Effector memory CD4-positive, alpha-beta T cell (primary cell): Measurements from ENCODE around the gene PTPRO.

Experiments used
- DNase-seq, 3 donors: peaks; one replicate each; pipeline ENCODE4 v3.0.0-alpha.2; 2020
- H3K27ac ChIP-seq: 2 replicates; pipeline ENCODE4 v1.7.0; 2013; ENCODE audit warnings: mild to moderate bottlenecking, low read length, moderate library complexity; ENCODE audit not compliant: insufficient read depth, poor library complexity, severe bottlenecking
- H3K27me3 ChIP-seq: replicated peaks from 2 replicates; pipeline ENCODE4 v1.7.0; 2013; ENCODE audit warnings: mild to moderate bottlenecking, low read length; ENCODE audit not compliant: insufficient read depth, control insufficient read depth, poor library complexity, severe bottlenecking
- H3K36me3 ChIP-seq: 2 replicates; pipeline ENCODE4 v1.7.0; 2013; ENCODE audit warnings: mild to moderate bottlenecking, low read length, moderate library complexity; ENCODE audit not compliant: control insufficient read depth, insufficient read depth
- H3K4me1 ChIP-seq: 2 replicates; pipeline ENCODE4 v1.7.0; 2013; ENCODE audit warnings: low read length, mild to moderate bottlenecking; ENCODE audit not compliant: control insufficient read depth, insufficient read depth, poor library complexity, severe bottlenecking
- H3K4me3 ChIP-seq: 2 replicates; pipeline ENCODE4 v1.7.0; 2013; ENCODE audit warnings: low read length, low read depth, mild to moderate bottlenecking; ENCODE audit not compliant: insufficient read depth, poor library complexity, severe bottlenecking
- H3K9me3 ChIP-seq: 2 replicates; pipeline ENCODE4 v1.7.0; 2013; ENCODE audit warnings: mild to moderate bottlenecking, low read length, moderate library complexity; ENCODE audit not compliant: control insufficient read depth

PTPRO gene

DNA sequence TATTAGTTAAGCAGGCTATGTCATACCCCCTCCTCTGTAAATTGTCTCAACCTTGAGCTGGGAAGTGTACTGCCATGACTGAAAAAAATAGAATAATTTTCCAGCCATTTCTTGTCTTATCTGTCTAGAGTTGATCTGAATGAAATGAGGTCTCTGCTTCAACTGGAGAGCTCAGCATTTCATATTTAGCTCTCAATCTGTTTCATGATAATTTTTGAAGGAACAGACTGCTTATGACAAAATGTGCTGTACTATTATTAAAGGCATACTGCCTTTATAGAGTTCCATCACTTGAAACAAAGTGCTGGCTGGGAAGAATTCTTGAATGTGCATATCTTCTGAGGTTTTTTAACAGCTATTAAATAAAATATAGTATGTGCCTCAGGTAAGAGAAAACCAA lies 19.1 kb downstream of the PTPRO start:
- no peak overlapping the region for H3K4me3 ChIP-seq
- H3K4me1 ChIP-seq = no peaks in the 10 kb centered on the region
- H3K27ac ChIP-seq = no peak overlapping the region
- DNase-seq = no peak
- H3K9me3 ChIP-seq = no peaks in the 10 kb centered on the region
- H3K36me3 ChIP-seq = no peaks in the 10 kb centered on the region
- no peaks in the 10 kb centered on the region for H3K27me3 ChIP-seq

GRCh38 chr12:15344561-15344960 lies 22.3 kb downstream of the PTPRO start:
- no peak for DNase-seq
- H3K4me3 ChIP-seq = no peak overlapping the region
- H3K27ac ChIP-seq = no peak overlapping the region
- no peaks in the 10 kb centered on the region for H3K27me3 ChIP-seq
- no peaks in the 10 kb centered on the region for H3K36me3 ChIP-seq
- no peaks in the 10 kb centered on the region for H3K4me1 ChIP-seq
- H3K9me3 ChIP-seq = no peaks in the 10 kb centered on the region

DNA sequence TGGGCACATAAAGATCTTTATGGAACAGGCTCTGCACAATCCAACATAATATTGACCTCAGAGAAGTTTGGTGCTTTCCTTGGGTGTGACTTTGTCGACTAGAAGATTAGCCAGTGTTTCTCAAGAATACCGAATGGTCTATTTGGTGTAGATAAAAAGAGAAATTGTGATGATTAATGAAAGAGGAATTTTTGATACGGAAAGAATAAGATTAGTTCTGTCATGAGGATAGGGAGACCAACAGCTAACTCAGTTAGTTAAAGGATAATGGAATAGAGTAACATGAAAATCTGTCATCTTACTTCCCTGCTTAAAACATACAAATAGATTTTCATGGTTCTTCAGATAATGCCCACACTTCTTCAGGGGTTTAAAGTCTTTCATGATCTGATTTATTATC lies 24.2 kb downstream of the PTPRO start:
- Histone ChIP-seq H3K27me3 (no peaks in the 10 kb centered on the region), H3K4me3 (no peak overlapping the region), H3K4me1 (no peaks in the 10 kb centered on the region), H3K36me3 (no peaks in the 10 kb centered on the region), H3K27ac (no peak overlapping the region), H3K9me3 (no peaks in the 10 kb centered on the region)
- no peak for DNase-seq

GRCh38 chr12:15350643-15351042 lies 28.3 kb downstream of the PTPRO start:
- H3K27me3 ChIP-seq = no peaks in the 10 kb centered on the region
- no peak for DNase-seq
- H3K4me1 ChIP-seq = no peaks in the 10 kb centered on the region
- H3K27ac ChIP-seq = no peak overlapping the region
- H3K4me3 ChIP-seq = no peak overlapping the region
- H3K36me3 ChIP-seq = no peaks in the 10 kb centered on the region
- no peaks in the 10 kb centered on the region for H3K9me3 ChIP-seq

GRCh38 chr12:15355766-15356165 lies 33.5 kb downstream of the PTPRO start:
- H3K27me3 ChIP-seq = no peaks in the 10 kb centered on the region
- H3K36me3 ChIP-seq = no peaks in the 10 kb centered on the region
- no peak for DNase-seq
- no peaks in the 10 kb centered on the region for H3K4me1 ChIP-seq
- H3K27ac ChIP-seq = no peak overlapping the region
- no peak overlapping the region for H3K4me3 ChIP-seq
- no peaks in the 10 kb centered on the region for H3K9me3 ChIP-seq

DNA sequence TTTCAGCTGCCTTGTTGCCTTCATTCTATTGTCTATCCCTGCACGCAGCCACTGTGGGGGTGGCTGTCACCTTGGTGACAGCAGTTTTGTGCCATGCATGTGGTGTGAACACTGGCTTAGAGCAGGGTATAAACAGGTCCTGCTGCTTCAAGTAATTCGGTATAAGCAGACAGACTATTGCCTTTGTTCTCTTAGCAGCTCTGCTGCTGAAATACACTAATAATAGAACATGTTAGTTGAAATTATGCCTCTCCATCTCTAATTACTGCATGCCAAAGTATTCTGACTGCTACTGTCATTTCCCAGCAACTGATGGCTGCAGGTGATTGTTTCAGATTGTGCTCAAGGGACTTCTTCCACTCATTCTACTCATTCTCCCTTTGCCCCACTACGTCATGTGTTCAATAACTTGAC lies 34.6 kb downstream of the PTPRO start:
- Histone ChIP-seq H3K4me3 (no peak overlapping the region), H3K4me1 (no peaks in the 10 kb centered on the region), H3K27me3 (no peaks in the 10 kb centered on the region), H3K27ac (no peak overlapping the region), H3K9me3 (no peaks in the 10 kb centered on the region), H3K36me3 (no peaks in the 10 kb centered on the region)
- DNase-seq = no peak

GRCh38 chr12:15364221-15365160 lies 42.2 kb downstream of the PTPRO start:
- no peak overlapping the region for H3K27ac ChIP-seq

GRCh38 chr12:15368812-15369211 lies 46.5 kb downstream of the PTPRO start:
- H3K27ac ChIP-seq = no peak overlapping the region
- no peak for DNase-seq
- no peaks in the 10 kb centered on the region for H3K27me3 ChIP-seq

More at GRCh38 chr12:15364221-15365160, 42.2 kb downstream of the PTPRO start:
- Histone ChIP-seq H3K4me3 (no peak overlapping the region), H3K4me1 (no peaks in the 10 kb centered on the region), H3K36me3 (no peaks in the 10 kb centered on the region), H3K27me3 (no peaks in the 10 kb centered on the region), H3K9me3 (no peaks in the 10 kb centered on the region)
- DNase-seq = no peak

GRCh38 chr12:15372352-15372751 lies 50.0 kb downstream of the PTPRO start:
- Histone ChIP-seq H3K27me3 (no peaks in the 10 kb centered on the region), H3K4me3 (no peak overlapping the region), H3K36me3 (no peaks in the 10 kb centered on the region), H3K27ac (no peak overlapping the region), H3K4me1 (no peaks in the 10 kb centered on the region), H3K9me3 (peaks cover 5% of the 10 kb centered on the region)
- DNase-seq = no peak

More at GRCh38 chr12:15368812-15369211, 46.5 kb downstream of the PTPRO start:
- Histone ChIP-seq H3K4me1 (no peaks in the 10 kb centered on the region), H3K9me3 (no peaks in the 10 kb centered on the region), H3K36me3 (no peaks in the 10 kb centered on the region), H3K4me3 (no peak overlapping the region)

GRCh38 chr12:15387772-15388171 lies 65.5 kb downstream of the PTPRO start:
- no peaks in the 10 kb centered on the region for H3K4me1 ChIP-seq

More at GRCh38 chr12:15387772-15388171, 65.5 kb downstream of the PTPRO start:
- H3K36me3 ChIP-seq = no peaks in the 10 kb centered on the region
- H3K27ac ChIP-seq = no peak overlapping the region
- no peaks in the 10 kb centered on the region for H3K27me3 ChIP-seq
- H3K4me3 ChIP-seq = no peak overlapping the region
- no peaks in the 10 kb centered on the region for H3K9me3 ChIP-seq
- DNase-seq = no peak
